ENCODE data around the gene MRPL18.

DNA sequence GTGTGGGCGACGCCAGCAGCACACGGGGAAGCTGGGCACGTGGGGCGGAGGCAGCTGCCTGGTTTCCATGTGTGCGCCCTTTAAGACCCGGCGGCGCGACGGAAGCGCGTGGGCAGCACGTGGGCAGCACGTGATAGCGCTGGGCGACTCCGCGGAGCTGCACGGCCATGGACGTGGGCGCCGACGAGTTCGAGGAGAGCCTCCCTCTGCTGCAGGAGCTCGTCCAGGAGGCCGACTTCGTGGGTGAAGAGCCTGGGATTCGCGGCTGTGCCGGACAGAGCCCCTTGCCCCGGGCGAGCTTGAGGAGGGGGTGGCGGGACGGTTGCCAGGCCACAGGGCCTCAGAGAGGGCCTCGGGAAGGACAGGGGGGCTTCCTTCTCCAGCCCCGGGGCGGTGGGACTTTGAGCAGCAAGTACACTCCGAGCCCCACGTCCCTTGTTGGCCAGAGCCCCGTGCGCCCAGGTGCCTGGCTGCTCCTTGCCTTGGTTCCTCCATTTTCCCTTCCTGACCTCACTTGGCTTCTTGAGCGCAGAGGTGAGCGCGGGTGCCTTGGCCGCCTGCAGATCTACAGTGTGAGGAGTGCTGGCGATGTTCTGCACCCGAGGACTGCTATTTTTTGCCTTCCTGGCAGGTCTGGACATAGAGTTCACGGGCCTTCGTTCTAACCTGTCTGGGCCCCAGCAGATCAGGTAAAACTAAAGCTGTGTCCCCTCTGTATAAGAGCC lies 10.0 kb downstream of the MRPL18 start, which contains the start of gene PNLDC1:
- TF ChIP-seq CTCF (IDR thresholded peaks at IDR 0.05) (no peak), POLR2AphosphoS5 (IDR thresholded peaks at IDR 0.05) (no peak), POLR2A (IDR thresholded peaks at IDR 0.05) (no peak)
